Subcutaneous abdominal adipose tissue (tissue), 5 donors: ENCODE measurements around the gene RSPH9.

Experiments used
- H3K27ac ChIP-seq: one replicate; pipeline ENCODE4 v1.7.0; 2013; ENCODE audit warnings: low read depth, mild to moderate bottlenecking, inconsistent platforms, low read length, moderate library complexity
- H3K27me3 ChIP-seq, 5 donors: one replicate each; pipeline ENCODE4 v1.7.0; 2013; ENCODE audit warnings: low read length in 5 of 5, inconsistent platforms in 1 of 5; ENCODE audit not compliant: control insufficient read depth in 5 of 5, insufficient read depth in 4 of 5
- H3K36me3 ChIP-seq, 5 donors: one replicate each; pipeline ENCODE4 v1.7.0; 2013; ENCODE audit warnings: low read length in 5 of 5; ENCODE audit not compliant: control insufficient read depth in 5 of 5, insufficient read depth in 5 of 5
- H3K4me1 ChIP-seq, 5 donors: one replicate each; pipeline ENCODE4 v1.7.0; 2013; ENCODE audit warnings: low read length in 5 of 5, mild to moderate bottlenecking in 3 of 5, moderate library complexity in 1 of 5; ENCODE audit not compliant: control insufficient read depth in 5 of 5, insufficient read depth in 5 of 5
- H3K4me3 ChIP-seq, 5 donors: one replicate each; pipeline ENCODE4 v1.7.0; 2013; ENCODE audit warnings: low read length in 5 of 5, low read depth in 1 of 5
- H3K9ac ChIP-seq, 5 donors: one replicate each; pipeline ENCODE4 v1.7.0; 2013; ENCODE audit warnings: low read length in 5 of 5, mild to moderate bottlenecking in 4 of 5, moderate library complexity in 3 of 5
- H3K9me3 ChIP-seq, 5 donors: one replicate each; pipeline ENCODE4 v1.7.0; 2013; ENCODE audit warnings: low read length in 5 of 5; ENCODE audit not compliant: control insufficient read depth in 5 of 5
- donor health status: healthy.
- donor health status: healthy.
- donor health status: healthy.
- donor health status: healthy.
- donor health status: healthy.

Gene RSPH9

GRCh38 chr6:43667245-43668150 lies 22.7 kb downstream of the RSPH9 start:
- no peaks in the 10 kb centered on the region for H3K9me3 ChIP-seq
- H3K4me3 ChIP-seq = no peak overlapping the region
- H3K4me1 ChIP-seq = peaks cover 13 to 55% (median 53%) of the 10 kb centered on the region in 5 donors

GRCh38 chr6:43668151-43669028 lies 23.6 kb downstream of the RSPH9 start:
- Histone ChIP-seq H3K36me3 (peaks cover 0 to 26% (median 15%) of the 10 kb centered on the region in 5 donors), H3K4me3 (no peak overlapping the region), H3K9ac (peak overlapping the region in 1 of 5 donors; percentile 30), H3K27me3 (peaks cover 0 to 13% (median 9%) of the 10 kb centered on the region in 5 donors), H3K4me1 (peaks cover 13 to 64% (median 61%) of the 10 kb centered on the region in 5 donors), H3K9me3 (no peaks in the 10 kb centered on the region), H3K27ac (peak overlapping the region; percentile 57)

More at GRCh38 chr6:43667245-43668150, 22.7 kb downstream of the RSPH9 start:
- Histone ChIP-seq H3K27ac (no peak overlapping the region), H3K9ac (peak overlapping the region in 1 of 5 donors; percentile 30), H3K27me3 (peaks cover 0 to 13% (median 9%) of the 10 kb centered on the region in 5 donors), H3K36me3 (peaks cover 0 to 20% (median 15%) of the 10 kb centered on the region in 5 donors)

GRCh38 chr6:43669050-43669921 lies 24.4 kb downstream of the RSPH9 start:
- H3K36me3 ChIP-seq = peaks cover 0 to 35% (median 24%) of the 10 kb centered on the region in 5 donors
- H3K9me3 ChIP-seq = no peaks in the 10 kb centered on the region
- no peak overlapping the region for H3K4me3 ChIP-seq
- H3K27ac ChIP-seq = peak overlapping the region; percentile 57
- peaks cover 13 to 68% (median 65%) of the 10 kb centered on the region in 5 donors for H3K4me1 ChIP-seq
- H3K9ac ChIP-seq = peak overlapping the region in 2 of 5 donors; percentile 2 to 26
- H3K27me3 ChIP-seq = peaks cover 0 to 13% (median 9%) of the 10 kb centered on the region in 5 donors

GRCh38 chr6:43669922-43670622 lies 25.2 kb downstream of the RSPH9 start:
- peak overlapping the region; percentile 57 for H3K27ac ChIP-seq
- H3K9me3 ChIP-seq = no peaks in the 10 kb centered on the region
- H3K4me3 ChIP-seq = no peak overlapping the region
- peaks cover 0 to 9% (median 5%) of the 10 kb centered on the region in 5 donors for H3K27me3 ChIP-seq
- H3K9ac ChIP-seq = peak overlapping the region in 1 of 5 donors; percentile 2
- peaks cover 13 to 68% (median 65%) of the 10 kb centered on the region in 5 donors for H3K4me1 ChIP-seq
- H3K36me3 ChIP-seq = peaks cover 0 to 43% (median 32%) of the 10 kb centered on the region in 5 donors

GRCh38 chr6:43670623-43670986 lies 25.8 kb downstream of the RSPH9 start:
- peaks cover 0 to 48% (median 37%) of the 10 kb centered on the region in 5 donors for H3K36me3 ChIP-seq
- no peaks in the 10 kb centered on the region for H3K9me3 ChIP-seq
- H3K4me3 ChIP-seq = no peak overlapping the region
- H3K4me1 ChIP-seq = peaks cover 13 to 68% (median 65%) of the 10 kb centered on the region in 5 donors
- peaks cover 0 to 5% (median 0%) of the 10 kb centered on the region in 5 donors for H3K27me3 ChIP-seq
- H3K27ac ChIP-seq = peak overlapping the region; percentile 57
- no peak overlapping the region for H3K9ac ChIP-seq

GRCh38 chr6:43671011-43671800 lies 26.4 kb downstream of the RSPH9 start:
- Histone ChIP-seq H3K9me3 (no peaks in the 10 kb centered on the region), H3K4me1 (peaks cover 13 to 68% (median 65%) of the 10 kb centered on the region in 5 donors), H3K4me3 (peak overlapping the region in 1 of 5 donors; percentile 36), H3K27me3 (peaks cover 0 to 2% (median 0%) of the 10 kb centered on the region in 5 donors), H3K36me3 (peaks cover 0 to 54% (median 41%) of the 10 kb centered on the region in 5 donors), H3K9ac (peak overlapping the region in 1 of 5 donors; percentile 52), H3K27ac (peak overlapping the region; percentile 61)

GRCh38 chr6:43671801-43672690 lies 27.2 kb downstream of the RSPH9 start:
- peaks cover 0 to 63% (median 49%) of the 10 kb centered on the region in 5 donors for H3K36me3 ChIP-seq
- peak overlapping the region in 2 of 5 donors; percentile 38 to 52 for H3K9ac ChIP-seq
- H3K27ac ChIP-seq = peak overlapping the region; percentile 61
- peaks cover 13 to 68% (median 65%) of the 10 kb centered on the region in 5 donors for H3K4me1 ChIP-seq
- H3K4me3 ChIP-seq = no peak overlapping the region
- H3K9me3 ChIP-seq = no peaks in the 10 kb centered on the region
- no peaks in the 10 kb centered on the region for H3K27me3 ChIP-seq
